Activated CD4-positive, alpha-beta T cell treated with anti-CD3 and anti-CD28 coated beads for 36 hours (primary cell): ENCODE data around the gene MAPKAPK3. TPM values are rescaled to one million over a fixed set of nuclear protein-coding genes. Genes with fewer than 3 reads are reported as not detected.
A peak's percentile ranks its signal among the peaks of the same experiment; 100 is the strongest.

Source experiments
- ATAC-seq: fragments of 200-7000 bp; cut with Tn5 transposase; one replicate; pipeline ENCODE4 v1.10.0; 2021; ENCODE audit warnings: mild to moderate bottlenecking, moderate library complexity
- CTCF ChIA-PET: fragments of 350-600 bp; sonication (Branson Sonifier 250); formaldehyde crosslinking; loops from one replicate; lab custom pipeline; 2021; ENCODE audit warnings: antibody characterized with exemption; lab: Charles Lee
- POLR2A ChIA-PET: fragments of 350-600 bp; sonication (Branson Sonifier 250); formaldehyde crosslinking; loops from one replicate; lab custom pipeline; 2021; ENCODE audit warnings: antibody characterized with exemption, inconsistent platforms; lab: Charles Lee
- DNase-seq: peaks from one replicate; pipeline ENCODE4 v3.0.0-alpha.2; 2020
- H3K27ac Mint-ChIP-seq: one replicate; pipeline ENCODE4 v1.8.0; 2021; ENCODE audit warnings: mixed read lengths
- H3K27me3 Mint-ChIP-seq: one replicate; pipeline ENCODE4 v1.8.0; 2021; ENCODE audit warnings: mixed read lengths
- H3K36me3 Mint-ChIP-seq: one replicate; pipeline ENCODE4 v1.8.0; 2021; ENCODE audit warnings: low read depth, mixed read lengths
- H3K4me1 Mint-ChIP-seq: one replicate; pipeline ENCODE4 v1.8.0; 2021; ENCODE audit warnings: mixed read lengths
- H3K4me3 Mint-ChIP-seq: one replicate; pipeline ENCODE4 v1.8.0; 2021; ENCODE audit warnings: mild to moderate bottlenecking, moderate library complexity, mixed read lengths
- H3K9me3 Mint-ChIP-seq: one replicate; pipeline ENCODE4 v1.8.0; 2021; ENCODE audit warnings: low read depth, mixed read lengths
- intact Hi-C, 2 experiments: fragments of 100-400 bp; cut with DNase I in 1 of 2; cut with micrococcal nuclease in 1 of 2; formaldehyde crosslinking; loops; one replicate each; pipeline versions ENCODE4 v1.14.2 to v1.15.1; 2022 to 2024; cut with DNase I, micrococcal nuclease
- total RNA-seq, 2 experiments: library from RNA; stranded (reverse); gene quantifications; one replicate each; pipeline ENCODE4 v1.2.3, GENCODE V29; 2021

Gene MAPKAPK3
- total RNA-seq, 2 experiments from 2014 or later, result 178 to 218 TPM

DNA sequence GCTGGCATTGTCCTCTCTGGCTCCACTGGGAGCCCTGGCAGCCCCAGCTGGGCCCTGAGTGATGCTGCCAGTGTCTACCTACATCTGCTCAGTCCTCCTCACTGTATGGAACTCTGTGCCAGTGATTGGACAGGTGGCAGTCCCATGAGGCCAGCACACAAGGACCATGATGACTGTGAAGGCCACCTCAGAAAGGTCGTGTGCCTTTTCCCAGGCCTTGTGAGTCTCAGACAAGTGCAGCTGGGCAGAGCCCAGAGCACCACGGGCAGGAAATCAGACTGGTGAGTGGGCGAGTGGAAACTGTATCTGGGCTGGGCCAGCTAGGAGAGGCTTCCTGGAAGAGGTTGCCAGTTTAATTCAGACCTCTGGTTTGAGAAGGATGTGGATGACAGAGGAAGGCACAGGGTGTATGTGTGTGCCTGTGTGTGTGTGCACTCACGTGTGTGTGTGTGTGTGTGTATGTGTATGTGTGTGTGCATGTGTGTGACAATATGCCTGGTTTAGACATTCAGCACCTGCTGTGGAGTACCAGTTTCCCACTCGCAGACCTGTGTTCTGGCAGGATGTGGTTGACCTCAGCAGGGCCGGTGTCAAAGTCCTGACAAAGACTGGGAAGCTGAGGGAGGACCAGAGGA lies 7.0 kb downstream of the MAPKAPK3 start:
- intact Hi-C loops, result loop anchor here in 1 of 2 experiments (1.0 kb wide), 1 partner anchor 12 kb away; no protein-coding TSS in a partner anchor
- Mint-ChIP-seq H3K27me3 (no peaks in the 10 kb centered on the region), H3K4me3 (peak overlapping the region; percentile 65), H3K4me1 (peaks cover 94% of the 10 kb centered on the region), H3K9me3 (no peaks in the 10 kb centered on the region), H3K27ac (peak overlapping the region; percentile 93), H3K36me3 (peaks cover 69% of the 10 kb centered on the region)
- peak; percentile 87 for DNase-seq
- ATAC-seq, result peak; percentile 78
- ChIA-PET CTCF (interaction anchor here (0.6 to 6.7 kb wide), 9 partner anchors 9 to 748 kb away, joined by 3 to 41 read pairs (median 5); partner anchors contain the start of gene MAPKAPK3), POLR2A (interaction anchor here (0.6 to 1.1 kb wide), 4 partner anchors 15 to 876 kb away, joined by 3 to 7 read pairs (median 4); partner anchors contain the start of gene DCAF1)

DNA sequence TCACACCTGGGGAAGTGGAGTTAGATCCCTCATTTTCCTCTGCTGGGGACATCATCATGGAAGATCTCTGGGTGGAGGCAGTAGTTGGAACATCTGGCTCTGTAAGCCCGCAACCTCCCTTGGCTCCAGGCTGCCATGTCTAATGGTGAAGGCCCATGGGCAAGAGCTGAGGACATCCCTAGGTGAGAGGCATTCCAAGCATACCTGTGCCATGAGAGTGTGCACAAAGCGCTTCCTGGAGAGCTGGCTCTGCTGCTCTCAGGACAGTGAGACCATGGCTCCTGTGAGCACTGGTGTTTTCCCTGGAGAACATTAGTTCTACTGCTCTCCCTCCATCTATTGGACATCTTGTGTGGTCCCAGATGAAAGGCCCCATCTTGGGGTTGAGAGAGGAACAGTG lies 7.7 kb downstream of the MAPKAPK3 start:
- Mint-ChIP-seq H3K4me1 (peaks cover 93% of the 10 kb centered on the region), H3K27me3 (no peaks in the 10 kb centered on the region), H3K9me3 (no peaks in the 10 kb centered on the region), H3K27ac (peak overlapping the region; percentile 93), H3K36me3 (peaks cover 68% of the 10 kb centered on the region), H3K4me3 (peak overlapping the region; percentile 65)
- ATAC-seq (no peak), DNase-seq (no peak)
- intact Hi-C loops, result loop anchor here in 1 of 2 experiments (1.0 kb wide), 1 partner anchor 12 kb away; no protein-coding TSS in a partner anchor
- POLR2A ChIA-PET, result interaction anchor here (1.1 kb wide), 1 partner anchor 15 kb away, joined by 3 read pairs; no protein-coding TSS in a partner anchor
- CTCF ChIA-PET, result interaction anchor here (1.1 to 6.7 kb wide), 4 partner anchors 10 to 348 kb away, joined by 5 to 41 read pairs (median 10); partner anchors contain the start of gene MAPKAPK3

DNA sequence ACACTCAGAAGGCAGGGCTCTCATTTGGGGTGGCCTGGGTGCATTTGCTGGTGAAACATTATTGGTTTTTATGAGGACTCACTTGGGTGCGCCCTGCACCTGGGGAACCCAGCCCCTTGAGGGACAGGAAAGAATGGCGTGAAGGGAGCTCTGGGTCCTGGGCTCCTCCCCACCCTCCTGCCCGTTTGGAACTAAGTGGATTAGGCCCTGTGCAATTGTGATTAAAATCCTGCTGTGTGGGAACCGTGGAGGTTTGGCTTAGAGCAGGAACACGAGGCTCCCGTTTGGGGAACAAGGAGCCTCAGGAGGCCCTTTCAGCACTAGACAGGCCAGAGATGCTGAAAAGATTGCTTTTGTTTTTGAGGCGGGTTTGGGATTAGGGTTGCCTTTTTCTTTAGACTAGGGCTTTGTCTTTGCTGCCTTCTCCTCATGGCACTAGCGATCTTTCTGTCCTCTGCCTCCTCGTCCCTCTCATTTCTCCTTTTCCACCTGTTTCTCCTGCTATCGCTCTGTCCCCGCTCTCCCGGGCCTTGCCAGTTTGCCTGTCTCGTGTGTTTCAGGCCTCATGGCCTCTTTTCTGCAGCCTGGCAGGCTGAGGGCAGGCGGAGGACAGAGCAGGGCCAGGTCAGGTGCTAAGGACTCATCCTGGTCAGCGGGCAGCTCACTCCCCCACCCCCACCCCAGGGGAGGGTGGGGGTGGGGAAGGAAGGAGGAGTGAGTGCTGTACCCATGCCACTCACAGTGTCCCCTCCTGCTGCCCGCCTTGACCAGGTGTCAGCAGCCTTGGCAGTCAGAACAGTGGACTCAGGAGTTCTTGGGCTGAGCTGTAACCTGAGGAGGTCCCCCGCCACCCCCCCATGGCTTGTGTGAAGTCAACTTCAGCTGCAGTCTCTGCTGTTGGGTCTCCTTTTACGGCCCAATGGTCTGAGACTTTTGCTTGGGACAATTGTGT lies 8.6 kb downstream of the MAPKAPK3 start:
- intact Hi-C loops, result no loop called here

DNA sequence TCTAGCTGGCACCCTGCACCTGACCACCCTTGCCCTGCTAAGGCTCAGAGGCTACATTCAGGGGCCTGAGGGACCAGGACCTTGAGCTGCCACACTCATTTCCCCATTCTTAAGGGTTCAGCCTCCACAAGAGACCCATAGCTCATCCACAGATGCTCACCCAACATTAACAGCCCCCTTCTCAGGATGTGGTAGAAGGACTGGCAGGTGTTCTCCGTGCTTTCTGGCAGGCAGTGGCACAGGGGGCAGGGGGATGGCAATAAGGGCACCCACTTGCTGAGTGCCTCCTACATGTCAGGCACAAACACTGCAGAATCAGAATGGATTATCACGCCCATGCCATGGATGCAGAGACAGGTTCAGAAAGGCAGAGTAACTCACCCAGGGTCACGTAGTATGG lies 9.4 kb downstream of the MAPKAPK3 start:
- no peak for DNase-seq
- no peak overlapping the region for H3K4me3 Mint-ChIP-seq
- H3K36me3 Mint-ChIP-seq, result peaks cover 61% of the 10 kb centered on the region
- H3K27ac Mint-ChIP-seq, result peak overlapping the region; percentile 25
- H3K4me1 Mint-ChIP-seq, result peaks cover 94% of the 10 kb centered on the region
- no peaks in the 10 kb centered on the region for H3K27me3 Mint-ChIP-seq
- POLR2A ChIA-PET, result no interaction called here
- intact Hi-C loops, result no loop called here
- no peaks in the 10 kb centered on the region for H3K9me3 Mint-ChIP-seq
- CTCF ChIA-PET, result interaction anchor here (0.6 to 6.7 kb wide), 5 partner anchors 11 to 258 kb away, joined by 3 to 41 read pairs (median 3); partner anchors contain the start of gene MAPKAPK3
- no peak for ATAC-seq

More for the DNA sequence above, 8.6 kb downstream of the MAPKAPK3 start:
- Mint-ChIP-seq H3K9me3 (no peaks in the 10 kb centered on the region), H3K27ac (peak overlapping the region; percentile 93), H3K36me3 (peaks cover 62% of the 10 kb centered on the region), H3K4me1 (peaks cover 92% of the 10 kb centered on the region), H3K27me3 (no peaks in the 10 kb centered on the region), H3K4me3 (no peak overlapping the region)
- DNase-seq (peak; percentile 18), ATAC-seq (no peak)
- ChIA-PET CTCF (interaction anchor here (0.8 to 6.7 kb wide), 4 partner anchors 10 to 347 kb away, joined by 3 to 41 read pairs (median 4); partner anchors contain the start of gene MAPKAPK3), POLR2A (no interaction called here)

DNA sequence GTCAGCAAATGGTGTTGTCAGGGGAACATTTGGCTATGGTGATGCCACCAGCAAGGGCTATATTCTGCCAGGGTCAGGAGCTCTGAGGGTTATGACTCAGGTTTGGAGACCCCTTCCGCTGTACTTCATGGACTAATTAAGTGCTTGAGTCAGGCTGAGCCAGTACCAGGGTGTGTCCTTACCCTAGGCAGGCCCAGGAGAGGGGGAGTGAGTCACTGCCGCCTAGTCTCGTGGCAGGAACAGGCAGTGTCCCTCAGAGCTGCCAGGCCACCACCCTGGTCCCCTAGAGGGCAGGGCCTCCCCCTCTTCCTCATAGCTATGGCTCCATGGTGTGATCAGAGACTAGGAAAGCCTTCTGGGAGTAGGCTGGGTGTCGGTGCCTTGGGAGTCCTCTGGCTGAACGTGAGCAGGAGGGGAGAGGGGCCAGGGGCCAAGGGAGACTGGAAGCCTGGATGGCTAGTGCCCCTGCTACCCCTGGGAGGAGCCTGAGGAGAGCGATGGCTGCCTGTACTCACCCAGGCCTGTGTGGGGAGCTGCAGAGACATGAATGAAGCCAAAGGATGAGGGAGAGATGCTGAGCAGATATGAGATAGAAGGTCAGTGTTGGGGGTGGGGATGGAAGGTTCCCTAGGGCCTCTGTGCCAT lies 10.6 kb downstream of the MAPKAPK3 start:
- DNase-seq (peak; percentile 59), ATAC-seq (peak; percentile 42)
- Mint-ChIP-seq H3K9me3 (no peaks in the 10 kb centered on the region), H3K4me1 (peaks cover 97% of the 10 kb centered on the region), H3K27ac (peak overlapping the region; percentile 77), H3K36me3 (peaks cover 62% of the 10 kb centered on the region), H3K27me3 (no peaks in the 10 kb centered on the region), H3K4me3 (no peak overlapping the region)
- ChIA-PET CTCF (interaction anchor here (0.7 to 6.7 kb wide), 9 partner anchors 8 to 1524 kb away, joined by 3 to 41 read pairs (median 4); partner anchors contain the start of genes C3orf18 and MAPKAPK3), POLR2A (no interaction called here)
- intact Hi-C loops, result no loop called here

DNA sequence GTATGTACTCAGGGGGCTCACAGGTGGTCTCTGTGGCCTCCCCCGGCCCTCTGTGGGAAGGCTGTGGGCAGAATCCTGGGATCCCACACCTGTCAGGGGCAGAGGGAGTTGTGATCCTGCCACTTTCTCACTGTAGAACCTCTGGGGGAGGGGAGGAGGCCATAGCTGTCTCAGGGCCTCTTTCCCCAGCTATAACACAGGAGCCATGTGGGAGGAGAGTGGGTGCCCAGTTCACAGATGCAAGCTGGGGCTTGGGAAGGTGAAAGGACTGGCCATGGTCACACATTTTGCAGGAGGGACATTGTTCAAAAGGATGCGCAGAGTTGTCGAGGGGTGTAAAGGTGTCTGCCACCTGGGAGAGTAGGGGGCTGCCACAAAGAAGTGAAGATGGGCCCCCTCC lies 11.7 kb downstream of the MAPKAPK3 start:
- no peaks in the 10 kb centered on the region for H3K9me3 Mint-ChIP-seq
- DNase-seq, result no peak
- H3K4me1 Mint-ChIP-seq, result peaks cover 97% of the 10 kb centered on the region
- CTCF ChIA-PET, result interaction anchor here (0.6 to 6.7 kb wide), 11 partner anchors 8 to 979 kb away, joined by 3 to 41 read pairs (median 4); partner anchors contain the start of genes CISH and MAPKAPK3
- H3K36me3 Mint-ChIP-seq, result peaks cover 60% of the 10 kb centered on the region
- POLR2A ChIA-PET, result no interaction called here
- H3K4me3 Mint-ChIP-seq, result no peak overlapping the region
- no peaks in the 10 kb centered on the region for H3K27me3 Mint-ChIP-seq
- no peak for ATAC-seq
- peak overlapping the region; percentile 38 for H3K27ac Mint-ChIP-seq
- intact Hi-C loops, result no loop called here

DNA sequence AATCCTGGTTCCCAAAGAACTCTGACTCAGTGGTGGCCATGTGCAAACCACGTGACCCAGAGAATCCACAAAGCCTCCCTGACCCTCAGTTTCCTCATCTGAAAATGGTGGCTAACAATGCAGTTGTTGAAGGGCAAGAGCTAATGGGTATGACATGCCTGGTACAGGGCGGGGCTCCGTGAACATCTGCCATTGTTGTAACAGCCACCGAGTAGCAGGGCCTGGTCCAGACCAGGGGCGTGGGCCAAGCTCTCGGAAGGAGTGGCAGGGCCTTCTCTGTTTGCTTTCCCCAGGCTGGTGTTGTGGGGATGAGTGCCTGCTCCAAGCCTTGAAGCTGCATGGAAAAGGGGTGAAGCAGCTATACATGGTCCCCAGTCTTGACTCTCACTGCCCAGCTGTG lies 13.4 kb downstream of the MAPKAPK3 start:
- intact Hi-C loops, result no loop called here
- Mint-ChIP-seq H3K4me3 (no peak overlapping the region), H3K27me3 (no peaks in the 10 kb centered on the region), H3K27ac (peak overlapping the region; percentile 78), H3K36me3 (peaks cover 54% of the 10 kb centered on the region), H3K4me1 (peaks cover 91% of the 10 kb centered on the region), H3K9me3 (no peaks in the 10 kb centered on the region)
- POLR2A ChIA-PET, result no interaction called here
- ATAC-seq, result no peak
- CTCF ChIA-PET, result interaction anchor here (0.6 to 1.1 kb wide), 4 partner anchors 21 to 30 kb away, joined by 3 to 4 read pairs (median 4); no protein-coding TSS in a partner anchor
- no peak for DNase-seq

DNA sequence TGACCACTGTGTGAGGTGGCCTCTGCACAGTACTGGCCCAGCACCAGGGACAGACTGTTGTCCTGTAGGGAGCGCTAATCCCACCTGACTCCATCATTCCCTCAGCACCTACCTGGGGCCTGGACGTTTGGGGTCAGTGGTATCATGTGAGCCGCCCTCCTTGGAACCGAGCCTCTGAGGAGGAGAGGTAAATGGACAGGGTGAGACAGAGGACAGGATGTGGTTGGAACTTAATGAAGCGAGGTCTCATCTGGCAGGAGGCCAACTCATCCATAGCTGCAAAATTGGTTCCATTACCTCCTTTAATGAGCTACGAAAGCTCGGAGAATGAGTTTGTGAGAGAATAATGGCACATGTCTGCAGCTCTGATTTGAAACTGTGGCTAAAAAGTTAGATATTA lies 13.9 kb downstream of the MAPKAPK3 start:
- POLR2A ChIA-PET, result no interaction called here
- Mint-ChIP-seq H3K36me3 (peaks cover 53% of the 10 kb centered on the region), H3K4me1 (peaks cover 87% of the 10 kb centered on the region), H3K27ac (peak overlapping the region; percentile 78), H3K27me3 (no peaks in the 10 kb centered on the region), H3K9me3 (no peaks in the 10 kb centered on the region), H3K4me3 (no peak overlapping the region)
- no peak for ATAC-seq
- DNase-seq, result no peak
- intact Hi-C loops, result no loop called here
- CTCF ChIA-PET, result interaction anchor here (1.0 to 1.1 kb wide), 3 partner anchors 21 to 26 kb away, joined by 3 to 4 read pairs (median 4); no protein-coding TSS in a partner anchor

DNA sequence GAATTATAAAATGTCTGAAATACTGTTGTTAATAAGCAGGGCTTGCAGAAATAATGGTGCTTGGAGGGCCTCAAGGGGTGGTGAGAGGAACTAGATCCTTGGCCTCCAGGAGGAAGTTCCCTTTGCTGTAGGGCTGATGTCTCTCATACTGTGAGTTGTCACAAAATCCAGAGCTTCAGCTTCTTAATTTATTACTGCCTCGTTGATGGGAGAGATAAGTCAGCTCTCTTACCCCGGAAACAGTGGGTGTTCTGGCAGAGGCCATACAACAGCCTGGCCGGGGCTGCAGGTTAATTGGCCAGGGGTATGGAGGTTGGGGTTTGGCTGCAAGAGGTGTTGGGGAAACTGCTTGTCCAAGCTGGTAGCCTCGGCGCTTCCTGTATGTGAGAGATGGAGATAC lies 15.5 kb downstream of the MAPKAPK3 start:
- Mint-ChIP-seq H3K27ac (peak overlapping the region; percentile 78), H3K4me3 (no peak overlapping the region), H3K27me3 (no peaks in the 10 kb centered on the region), H3K9me3 (no peaks in the 10 kb centered on the region), H3K36me3 (peaks cover 50% of the 10 kb centered on the region), H3K4me1 (peaks cover 87% of the 10 kb centered on the region)
- POLR2A ChIA-PET, result interaction anchor here (1.0 kb wide), 1 partner anchor 30 kb away, joined by 3 read pairs; no protein-coding TSS in a partner anchor
- CTCF ChIA-PET, result interaction anchor here (0.6 to 1.9 kb wide), 8 partner anchors 9 to 751 kb away, joined by 3 to 9 read pairs (median 4); partner anchors contain the start of gene MAPKAPK3
- ATAC-seq (peak; percentile 50), DNase-seq (no peak)
- intact Hi-C loops, result loop anchor here in 1 of 2 experiments (1.0 kb wide), 1 partner anchor 16 kb away; no protein-coding TSS in a partner anchor

DNA sequence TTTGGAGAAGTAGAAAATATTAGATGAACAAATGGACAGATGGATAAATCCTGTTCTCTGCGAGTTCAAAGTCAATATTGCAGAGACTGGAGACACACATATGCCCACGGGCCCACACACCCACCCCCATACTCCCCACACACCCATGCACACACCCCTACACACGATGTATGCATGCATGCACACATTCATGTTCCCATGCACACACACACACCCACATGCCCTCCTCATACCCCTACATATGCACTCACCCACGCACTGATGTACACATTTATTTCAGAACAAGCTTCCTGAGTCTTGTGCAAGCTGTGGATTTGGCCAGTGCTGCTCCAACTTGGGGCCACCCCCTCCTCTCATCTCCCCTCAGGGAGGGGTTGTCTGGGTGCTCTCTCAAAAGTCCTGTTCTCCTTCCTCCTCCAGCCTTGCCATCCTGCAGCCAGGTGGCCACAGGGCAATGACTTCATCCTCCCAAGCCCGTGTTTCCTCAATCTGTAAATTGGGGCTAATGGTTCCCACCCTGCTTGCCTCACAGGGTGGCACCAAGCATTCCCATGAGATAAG lies 16.4 kb downstream of the MAPKAPK3 start:
- peak overlapping the region; percentile 52 for H3K27ac Mint-ChIP-seq
- H3K27me3 Mint-ChIP-seq, result no peaks in the 10 kb centered on the region
- CTCF ChIA-PET, result interaction anchor here (0.5 to 1.9 kb wide), 7 partner anchors 10 to 1054 kb away, joined by 3 to 9 read pairs (median 3); partner anchors contain the start of gene MAPKAPK3
- H3K9me3 Mint-ChIP-seq, result no peaks in the 10 kb centered on the region
- POLR2A ChIA-PET, result no interaction called here
- no peak for ATAC-seq
- no peak for DNase-seq
- no peak overlapping the region for H3K4me3 Mint-ChIP-seq
- H3K4me1 Mint-ChIP-seq, result peaks cover 86% of the 10 kb centered on the region
- H3K36me3 Mint-ChIP-seq, result peaks cover 47% of the 10 kb centered on the region
- intact Hi-C loops, result no loop called here
